ENCODE results near the gene PDE8B.

PDE8B gene

DNA sequence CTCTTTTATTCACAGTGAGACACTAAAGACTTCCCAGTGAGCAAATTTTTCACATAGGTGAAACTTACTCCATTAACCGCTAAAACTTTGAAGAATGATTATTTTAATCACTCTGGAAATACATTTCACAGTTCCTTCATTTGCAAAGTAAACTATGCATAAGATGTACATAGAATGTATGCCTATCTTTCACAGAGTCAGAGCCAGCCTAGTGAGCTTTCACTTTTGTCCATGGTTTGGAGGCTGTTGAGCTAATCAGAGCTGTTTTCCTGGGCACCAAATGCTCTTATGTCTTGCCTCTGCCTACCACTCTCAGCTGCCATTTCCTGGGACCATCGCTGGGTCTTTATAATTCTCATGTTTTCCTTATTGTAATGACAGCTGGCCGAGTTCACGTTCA lies 67.3 kb downstream of the PDE8B start:
- Histone ChIP-seq H3K27ac (no peak overlapping the region), H3K9ac (ENCODE audit: insufficient read length) (no peak overlapping the region), H3K9me3 (ENCODE audit: low read depth, low read length) (no peaks in the 10 kb centered on the region), H3K36me3 (ENCODE audit: insufficient read depth, low read length) (no peaks in the 10 kb centered on the region), H3K4me3 (no peak overlapping the region)
- TF ChIP-seq FOXP2 (optimal IDR thresholded peaks at IDR 0.05; ENCODE audit: control extremely low read depth, extremely low read length, insufficient read depth): no peak
- no peak for TF ChIP-seq EZH2 (IDR thresholded peaks at IDR 0.05)
- no peak for TF ChIP-seq POLR2AphosphoS5 (IDR thresholded peaks at IDR 0.05; ENCODE audit: borderline replicate concordance, low read depth, low read length)
- no peak for DNase-seq (ENCODE audit: low read depth, low spot score)

DNA sequence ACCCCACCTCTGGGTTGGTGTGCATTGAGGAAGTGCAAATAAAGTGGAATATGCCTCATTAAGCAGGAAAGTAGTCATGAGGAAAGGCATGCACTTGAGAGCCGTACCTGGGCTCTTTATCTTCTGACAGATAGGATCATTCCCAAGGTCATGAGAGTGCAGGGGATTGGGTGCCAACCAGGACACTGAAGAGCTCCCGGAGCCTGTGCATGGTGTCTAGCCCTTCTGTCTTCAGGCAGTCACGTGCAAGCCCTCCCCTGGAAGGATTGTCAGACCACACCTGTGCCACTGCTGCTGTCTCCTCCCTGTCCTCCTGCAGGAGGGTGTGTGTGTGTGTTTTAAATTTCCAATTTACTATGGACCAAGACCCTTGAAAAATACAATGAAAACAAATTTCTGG lies 69.6 kb downstream of the PDE8B start:
- Histone ChIP-seq H3K27ac (no peak overlapping the region), H3K4me3 (no peak overlapping the region), H3K9ac (ENCODE audit: insufficient read length) (no peak overlapping the region), H3K9me3 (ENCODE audit: low read depth, low read length) (no peaks in the 10 kb centered on the region), H3K36me3 (ENCODE audit: insufficient read depth, low read length) (no peaks in the 10 kb centered on the region)
- no peak for DNase-seq (ENCODE audit: low read depth, low spot score)
- TF ChIP-seq EZH2 (IDR thresholded peaks at IDR 0.05): no peak
- TF ChIP-seq POLR2AphosphoS5 (IDR thresholded peaks at IDR 0.05; ENCODE audit: borderline replicate concordance, low read depth, low read length): no peak

GRCh38 chr5:77281969-77282336 lies 71.5 kb downstream of the PDE8B start:
- no peak for TF ChIP-seq POLR2AphosphoS5 (IDR thresholded peaks at IDR 0.05; ENCODE audit: borderline replicate concordance, low read depth, low read length)
- TF ChIP-seq FOXP2 (optimal IDR thresholded peaks at IDR 0.05; ENCODE audit: control extremely low read depth, extremely low read length, insufficient read depth): no peak
- TF ChIP-seq EZH2 (IDR thresholded peaks at IDR 0.05): no peak
- H3K27ac ChIP-seq: no peak overlapping the region
- no peaks in the 10 kb centered on the region for H3K9me3 ChIP-seq (ENCODE audit: low read depth, low read length)
- no peaks in the 10 kb centered on the region for H3K36me3 ChIP-seq (ENCODE audit: insufficient read depth, low read length)
- no peak overlapping the region for H3K9ac ChIP-seq (ENCODE audit: insufficient read length)
- no peak for DNase-seq (ENCODE audit: low read depth, low spot score)
- no peak overlapping the region for H3K4me3 ChIP-seq

GRCh38 chr5:77282337-77283027 lies 72.0 kb downstream of the PDE8B start:
- no peak for TF ChIP-seq POLR2AphosphoS5 (IDR thresholded peaks at IDR 0.05; ENCODE audit: borderline replicate concordance, low read depth, low read length)
- TF ChIP-seq EZH2 (IDR thresholded peaks at IDR 0.05): no peak
- TF ChIP-seq FOXP2 (optimal IDR thresholded peaks at IDR 0.05; ENCODE audit: control extremely low read depth, extremely low read length, insufficient read depth): no peak
- H3K27ac ChIP-seq: no peak overlapping the region

DNA sequence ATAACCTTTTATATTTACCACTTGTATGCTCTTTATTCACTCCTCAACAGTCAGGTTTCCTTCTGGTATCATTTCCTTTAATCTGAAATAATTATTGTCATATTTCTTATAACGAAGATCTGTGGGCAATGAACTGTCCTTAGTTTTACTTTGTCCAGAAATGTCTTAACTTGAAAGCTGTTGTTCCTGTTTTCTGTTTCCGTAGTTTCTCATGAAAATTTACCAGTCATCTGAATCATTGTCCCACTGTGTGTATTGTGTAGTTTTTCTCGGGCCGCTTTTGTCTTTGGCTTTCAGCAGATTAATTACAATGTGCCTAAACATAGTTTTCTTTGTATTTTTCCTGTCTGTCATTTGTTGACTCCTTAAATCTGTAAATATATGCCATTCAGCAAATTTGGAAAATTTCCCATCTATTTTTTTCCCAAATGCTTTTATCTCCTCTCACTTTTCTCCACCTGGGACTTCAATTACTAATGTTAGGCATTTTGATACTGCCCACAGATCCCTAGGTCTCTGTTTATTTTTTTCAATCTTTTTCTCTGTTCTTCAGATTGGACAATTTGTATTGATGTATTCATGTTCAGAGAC lies 74.9 kb downstream of the PDE8B start:
- H3K9me3 ChIP-seq (ENCODE audit: low read depth, low read length): no peaks in the 10 kb centered on the region
- no peaks in the 10 kb centered on the region for H3K36me3 ChIP-seq (ENCODE audit: insufficient read depth, low read length)
- no peak overlapping the region for H3K9ac ChIP-seq (ENCODE audit: insufficient read length)
- no peak for TF ChIP-seq POLR2AphosphoS5 (IDR thresholded peaks at IDR 0.05; ENCODE audit: borderline replicate concordance, low read depth, low read length)
- no peak for TF ChIP-seq EZH2 (IDR thresholded peaks at IDR 0.05)
- TF ChIP-seq FOXP2 (optimal IDR thresholded peaks at IDR 0.05; ENCODE audit: control extremely low read depth, extremely low read length, insufficient read depth): no peak
- no peak overlapping the region for H3K4me3 ChIP-seq
- no peak for DNase-seq (ENCODE audit: low read depth, low spot score)
- no peak overlapping the region for H3K27ac ChIP-seq

More at GRCh38 chr5:77282337-77283027, 72.0 kb downstream of the PDE8B start:
- Histone ChIP-seq H3K36me3 (ENCODE audit: insufficient read depth, low read length) (no peaks in the 10 kb centered on the region), H3K4me3 (no peak overlapping the region), H3K9me3 (ENCODE audit: low read depth, low read length) (no peaks in the 10 kb centered on the region), H3K9ac (ENCODE audit: insufficient read length) (no peak overlapping the region)
- no peak for DNase-seq (ENCODE audit: low read depth, low spot score)

- no peak overlapping the region for H3K9ac ChIP-seq (ENCODE audit: insufficient read length)
- H3K9me3 ChIP-seq (ENCODE audit: low read depth, low read length): no peaks in the 10 kb centered on the region
- no peak for TF ChIP-seq EZH2 (IDR thresholded peaks at IDR 0.05)
- TF ChIP-seq POLR2AphosphoS5 (IDR thresholded peaks at IDR 0.05; ENCODE audit: borderline replicate concordance, low read depth, low read length): no peak
- no peak for TF ChIP-seq FOXP2 (optimal IDR thresholded peaks at IDR 0.05; ENCODE audit: control extremely low read depth, extremely low read length, insufficient read depth)
- no peak for DNase-seq (ENCODE audit: low read depth, low spot score)
- no peaks in the 10 kb centered on the region for H3K36me3 ChIP-seq (ENCODE audit: insufficient read depth, low read length)
- no peak overlapping the region for H3K4me3 ChIP-seq
- peak overlapping the region; percentile 3; the same call in 1 of the 2 replicates for H3K27ac ChIP-seq
These were observed 81.7 kb downstream of the PDE8B start for GRCh38 chr5:77292026-77292757.

DNA sequence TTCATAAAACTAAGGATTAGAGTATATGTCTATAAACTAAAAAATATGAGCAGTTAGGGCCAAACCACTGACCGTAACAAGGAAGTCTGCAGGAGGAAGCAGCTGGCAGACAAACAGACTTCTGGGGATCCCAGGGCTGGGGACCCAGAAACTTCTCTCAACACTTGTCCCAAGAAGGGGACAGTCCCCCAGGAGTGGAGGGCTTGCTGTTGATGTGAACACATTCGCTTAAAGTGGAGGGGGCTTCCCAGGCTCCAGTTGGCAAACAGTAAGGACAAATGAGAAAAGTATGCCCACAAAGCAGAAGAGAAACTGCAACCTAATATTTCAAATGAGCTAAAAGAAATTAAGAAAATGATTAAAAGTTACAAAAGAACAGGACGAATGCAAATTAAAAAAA lies 83.7 kb downstream of the PDE8B start:
- Histone ChIP-seq H3K27ac (no peak overlapping the region), H3K36me3 (ENCODE audit: insufficient read depth, low read length) (no peaks in the 10 kb centered on the region), H3K4me3 (no peak overlapping the region), H3K9ac (ENCODE audit: insufficient read length) (no peak overlapping the region), H3K9me3 (ENCODE audit: low read depth, low read length) (no peaks in the 10 kb centered on the region)
- no peak for DNase-seq (ENCODE audit: low read depth, low spot score)
- TF ChIP-seq POLR2AphosphoS5 (IDR thresholded peaks at IDR 0.05; ENCODE audit: borderline replicate concordance, low read depth, low read length): no peak
- TF ChIP-seq FOXP2 (optimal IDR thresholded peaks at IDR 0.05; ENCODE audit: control extremely low read depth, extremely low read length, insufficient read depth): no peak
- TF ChIP-seq EZH2 (IDR thresholded peaks at IDR 0.05): no peak

DNA sequence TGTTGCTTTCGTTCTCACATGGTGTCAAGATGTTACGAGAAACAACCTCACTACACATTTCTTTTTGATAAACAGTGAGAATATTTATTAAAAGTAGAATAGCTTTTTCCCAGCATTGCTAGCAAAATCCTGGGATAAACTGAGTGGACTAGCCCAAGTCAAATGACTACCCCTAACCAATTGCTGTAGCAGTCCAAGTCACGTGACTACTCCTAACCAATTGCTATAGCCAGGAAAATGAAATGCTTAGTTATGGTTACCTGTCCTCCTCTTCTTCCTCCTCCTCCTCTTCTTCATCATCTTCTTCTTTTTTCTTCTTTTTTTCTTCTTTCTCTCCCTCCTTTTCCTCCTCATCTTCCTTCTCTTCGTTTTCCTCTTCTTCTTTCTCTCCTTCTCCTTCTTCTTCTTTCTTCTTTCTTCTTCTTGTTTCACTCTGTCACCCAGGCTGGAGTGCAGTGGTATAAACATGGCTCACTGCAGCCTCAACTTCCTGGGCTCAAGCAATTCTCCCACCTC lies 85.4 kb downstream of the PDE8B start:
- Histone ChIP-seq H3K4me3 (no peak overlapping the region), H3K9ac (ENCODE audit: insufficient read length) (no peak overlapping the region), H3K36me3 (ENCODE audit: insufficient read depth, low read length) (no peaks in the 10 kb centered on the region), H3K27ac (no peak overlapping the region), H3K9me3 (ENCODE audit: low read depth, low read length) (no peaks in the 10 kb centered on the region)
- DNase-seq (ENCODE audit: low read depth, low spot score): no peak
- no peak for TF ChIP-seq FOXP2 (optimal IDR thresholded peaks at IDR 0.05; ENCODE audit: control extremely low read depth, extremely low read length, insufficient read depth)

Measured in SK-N-MC (cell line).